GM18858 (cell line): ENCODE data around the gene NKRF.

Experiments
- ATAC-seq: cut with Tn5 transposase; IDR thresholded peaks from one replicate; pipeline ENCODE4 v1.9.1; 2021; ENCODE audit not compliant: unreplicated experiment

Gene NKRF

DNA sequence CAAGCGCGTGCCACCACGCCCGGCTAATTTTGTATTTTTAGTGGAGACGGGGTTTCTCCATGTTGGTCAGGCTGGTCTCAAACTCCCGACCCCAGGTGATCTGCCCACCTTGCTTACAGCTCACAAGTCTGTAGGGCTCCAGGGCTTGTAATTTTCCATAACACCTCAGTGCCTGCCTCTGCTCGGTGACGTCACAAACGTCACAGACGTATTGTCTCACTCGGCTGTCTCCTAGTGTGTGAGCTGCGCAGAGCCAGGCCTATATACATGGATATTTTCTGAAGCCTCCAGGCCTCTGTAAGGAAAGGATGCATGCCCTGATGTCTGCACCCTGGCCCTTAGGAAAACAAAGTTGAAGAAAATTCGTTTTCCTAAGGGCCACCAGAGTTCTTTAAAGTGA, 8.6 kb upstream of the NKRF start:
- ATAC-seq = no peak

DNA sequence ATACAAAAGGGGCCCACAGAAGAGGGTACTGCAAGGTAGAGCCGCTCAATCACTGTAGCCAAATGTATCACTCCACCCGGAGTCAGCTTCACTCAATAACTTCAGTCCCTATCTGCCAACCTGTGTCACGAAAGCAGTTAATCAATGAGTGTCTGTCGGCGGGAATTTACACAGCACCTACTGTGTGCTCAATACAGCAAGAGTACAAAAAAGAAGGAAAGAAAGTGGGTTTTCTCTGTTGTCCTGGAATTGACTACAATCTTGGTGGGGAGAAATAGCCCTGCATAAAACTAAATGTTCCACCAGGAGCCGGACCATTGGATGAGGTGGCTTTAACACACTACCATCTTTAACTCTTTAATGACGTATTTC, 780 bp upstream of the NKRF start:
- no peak for ATAC-seq

DNA sequence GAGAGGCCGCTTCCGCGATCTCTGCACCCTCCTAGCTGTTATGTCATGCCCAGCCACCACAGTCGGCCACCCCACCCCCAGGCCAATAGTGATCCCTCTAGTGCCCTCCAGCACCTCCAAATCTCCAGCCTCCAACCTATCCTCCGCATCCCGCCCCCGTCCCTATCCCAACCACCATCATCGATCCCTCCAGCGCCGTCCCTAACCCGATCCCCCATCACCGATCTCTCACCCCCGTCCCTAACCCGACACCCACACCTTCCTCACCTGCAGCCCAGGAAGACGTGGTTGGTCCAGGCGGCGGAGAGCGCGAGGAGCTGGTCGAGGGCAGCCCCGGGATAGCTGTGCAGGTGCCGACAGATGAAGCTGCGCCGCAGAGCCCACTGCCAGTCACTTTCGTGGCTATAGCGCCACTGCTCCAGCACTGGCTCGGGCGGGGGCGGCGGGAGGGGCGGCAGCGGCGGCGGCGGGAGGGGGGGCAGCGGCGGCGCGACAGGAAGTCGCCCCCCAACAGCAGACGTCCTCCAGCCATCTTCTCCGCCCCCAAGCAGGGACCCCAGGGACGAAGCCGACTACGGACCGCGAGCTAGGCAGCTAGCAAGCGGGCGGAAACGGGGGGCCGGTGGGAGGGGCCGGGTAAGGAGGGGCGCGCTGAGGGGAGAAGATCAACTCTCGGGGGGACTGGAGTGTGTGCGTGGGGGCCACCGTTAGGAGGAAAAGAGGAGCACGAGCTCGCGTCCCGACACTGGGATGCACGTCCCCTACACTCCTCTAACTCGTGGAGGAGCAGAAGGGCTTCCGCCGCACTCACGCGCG, 552 bp downstream of the NKRF start:
- no peak for ATAC-seq

DNA sequence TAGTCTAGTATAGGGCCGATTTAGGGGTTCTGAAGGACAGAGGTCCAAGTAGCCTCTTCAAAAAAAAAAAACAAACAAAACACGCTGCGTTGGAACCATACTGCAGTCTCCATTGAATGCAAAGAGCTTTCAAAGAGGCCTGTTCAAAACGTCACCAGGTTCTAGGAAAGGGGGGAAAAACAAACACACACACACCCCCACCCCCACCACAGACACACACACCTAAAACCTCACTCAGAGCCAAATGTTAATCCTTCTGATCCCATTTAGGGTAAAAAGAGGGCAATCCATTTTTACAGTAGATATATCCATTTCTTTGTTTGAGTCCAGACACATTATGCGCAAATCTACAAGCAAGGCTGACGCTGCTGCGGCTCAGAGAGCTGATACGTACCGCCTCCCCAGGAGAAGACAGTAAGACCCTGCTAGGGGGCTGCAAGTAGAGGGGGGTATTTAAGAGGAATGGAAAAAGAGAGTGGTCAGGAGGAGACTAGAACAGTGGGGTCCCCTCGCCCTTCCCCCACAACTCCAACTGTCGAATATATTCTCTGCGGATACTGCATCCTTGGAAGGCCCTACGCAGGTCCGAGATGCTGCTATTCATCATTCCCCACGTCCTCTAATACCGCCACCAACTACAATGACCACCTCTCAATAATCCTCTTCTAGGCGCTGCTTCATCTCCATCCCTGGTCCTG, 1.3 kb downstream of the NKRF start:
- ATAC-seq = no peak

DNA sequence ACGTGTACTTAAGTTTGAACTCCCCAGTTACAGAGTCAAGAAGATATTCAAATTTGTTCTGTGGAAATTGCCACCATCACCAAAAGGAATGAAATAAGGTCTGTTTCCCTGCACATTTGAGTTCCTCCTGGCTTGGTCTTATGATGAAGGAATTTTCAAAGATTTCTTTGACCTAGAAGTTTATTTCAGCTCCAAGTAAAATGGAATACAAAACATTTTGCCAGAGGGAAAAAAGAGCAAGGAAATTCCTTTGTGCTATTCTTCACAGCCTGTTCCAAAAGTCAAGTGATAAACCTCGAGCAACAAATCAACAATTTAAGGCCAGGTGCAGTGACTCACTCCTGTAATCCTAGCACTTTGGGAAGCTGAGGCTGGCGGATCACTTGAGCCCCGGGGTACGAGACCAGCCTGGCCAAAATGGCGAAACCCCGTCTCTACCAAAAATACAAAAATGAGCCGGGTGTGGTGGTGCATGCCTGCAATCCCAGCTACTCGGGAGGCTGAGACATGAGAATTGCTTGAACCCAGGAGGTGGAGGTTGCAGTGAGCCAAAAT, 3.4 kb downstream of the NKRF start:
- ATAC-seq = no peak

DNA sequence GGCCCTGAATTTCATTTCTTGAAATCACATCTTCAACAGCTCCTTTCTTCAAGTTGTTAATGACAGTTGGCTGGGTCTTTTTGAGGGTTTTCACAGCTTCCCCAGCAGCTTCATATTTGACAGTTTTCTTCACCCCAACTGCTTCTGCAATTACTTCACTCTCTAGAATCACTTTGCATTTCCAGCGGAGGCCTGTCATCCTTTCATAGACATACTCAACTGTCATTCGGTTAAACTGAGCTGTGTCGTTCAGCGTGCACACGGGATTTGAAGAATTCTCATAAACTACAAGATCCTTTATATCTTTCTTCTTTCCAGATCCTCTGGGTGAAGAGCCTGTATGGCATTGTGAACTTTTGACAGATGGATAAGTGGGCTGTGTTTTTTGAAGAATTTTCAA, 16.4 kb downstream of the NKRF start:
- ATAC-seq = no peak

DNA sequence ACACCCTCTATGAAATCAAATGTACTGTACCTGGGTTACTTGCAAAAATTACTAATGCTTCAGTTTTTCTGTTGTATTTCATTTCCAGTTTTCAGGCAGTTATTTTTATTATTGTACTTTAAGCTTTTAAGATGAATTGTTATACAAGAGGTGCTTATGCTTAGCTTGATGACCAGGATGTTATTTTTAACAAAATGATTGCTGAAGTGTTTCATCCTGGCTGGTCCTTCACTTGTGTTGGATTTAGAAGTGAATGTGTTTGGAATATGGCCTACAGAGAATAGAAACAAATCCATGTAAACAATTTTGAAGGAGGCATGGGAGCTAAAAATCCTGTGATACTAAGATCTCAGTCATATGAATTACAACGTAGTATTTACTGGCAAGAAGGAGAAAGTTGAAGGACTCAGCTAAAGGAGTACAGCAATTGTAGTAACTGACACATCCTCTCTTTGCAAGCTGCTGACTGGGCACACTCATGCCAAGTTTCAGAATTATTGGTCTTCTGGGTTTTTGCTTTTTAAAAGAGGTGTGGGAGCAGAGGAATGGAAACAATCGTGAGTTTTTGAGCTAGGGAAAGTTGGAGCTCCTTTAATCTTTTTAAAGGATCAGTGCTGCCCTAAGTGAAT, 22.7 kb downstream of the NKRF start:
- ATAC-seq = no peak

DNA sequence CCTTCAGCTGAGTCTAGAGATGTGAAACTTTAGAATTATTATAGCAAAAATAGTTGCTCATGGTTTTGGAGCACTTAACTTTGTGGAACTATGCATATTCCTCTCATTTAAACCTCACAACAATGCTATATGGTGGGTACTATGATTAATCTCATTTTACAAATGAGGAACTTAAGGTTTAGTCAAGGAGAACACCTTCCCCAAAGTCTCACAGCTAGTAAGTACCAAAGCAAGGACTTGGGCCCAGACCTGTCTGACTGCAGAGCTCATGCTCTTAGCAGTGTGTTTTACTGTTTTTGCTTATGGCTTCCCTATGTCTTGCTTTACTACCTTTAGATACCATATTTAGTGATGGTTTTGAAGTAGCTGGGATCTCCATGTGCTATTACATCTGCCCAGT, 26.8 kb downstream of the NKRF start:
- peak; percentile 50 for ATAC-seq

DNA sequence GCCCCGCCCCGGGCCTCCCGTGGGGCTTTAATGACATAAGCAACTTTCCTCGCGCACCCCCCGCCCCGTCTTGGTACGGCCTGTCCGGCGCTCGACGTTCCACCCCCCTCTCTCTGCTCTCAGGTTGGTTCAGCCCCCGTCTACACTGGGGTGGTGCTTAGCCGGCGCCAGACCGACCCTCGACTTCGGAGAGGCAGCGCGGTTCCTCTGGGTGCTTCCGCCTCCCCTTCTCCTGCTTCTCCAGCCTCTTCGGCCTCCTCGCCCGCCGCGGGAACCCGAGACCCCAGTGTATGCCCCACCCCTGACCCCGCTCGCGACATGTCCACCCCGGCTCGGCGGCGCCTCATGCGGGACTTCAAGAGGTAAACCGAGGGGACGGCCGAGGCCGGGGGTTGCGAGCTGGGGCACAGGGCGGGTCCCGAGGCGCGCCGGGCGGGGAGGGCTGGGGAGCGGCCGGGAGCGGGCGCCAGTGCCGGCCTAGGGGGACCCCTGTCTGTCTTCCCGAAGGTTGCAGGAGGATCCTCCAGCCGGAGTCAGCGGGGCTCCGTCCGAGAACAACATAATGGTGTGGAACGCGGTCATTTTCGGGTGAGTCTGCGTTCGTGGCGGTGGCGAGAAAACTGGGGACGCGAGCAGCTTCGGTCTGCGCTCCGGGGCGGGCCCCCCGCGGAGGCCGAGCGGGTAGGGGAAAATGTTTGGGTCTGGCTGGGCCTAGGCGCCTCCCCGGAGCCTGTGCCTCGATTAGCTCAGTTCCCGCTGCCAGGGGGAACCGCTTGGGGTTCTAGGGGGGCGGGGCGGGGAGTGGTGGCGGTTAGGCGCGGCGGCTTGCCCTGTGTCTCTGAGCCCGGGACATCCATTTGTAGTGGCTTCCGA, 31.6 kb downstream of the NKRF start, which contains the start of gene UBE2A:
Gene UBE2A (plus strand): TSS at position 170 of the 873 bp plus-strand sequence. CDS start 149 bp downstream, at position 319.
- ATAC-seq = peak; percentile 52

DNA sequence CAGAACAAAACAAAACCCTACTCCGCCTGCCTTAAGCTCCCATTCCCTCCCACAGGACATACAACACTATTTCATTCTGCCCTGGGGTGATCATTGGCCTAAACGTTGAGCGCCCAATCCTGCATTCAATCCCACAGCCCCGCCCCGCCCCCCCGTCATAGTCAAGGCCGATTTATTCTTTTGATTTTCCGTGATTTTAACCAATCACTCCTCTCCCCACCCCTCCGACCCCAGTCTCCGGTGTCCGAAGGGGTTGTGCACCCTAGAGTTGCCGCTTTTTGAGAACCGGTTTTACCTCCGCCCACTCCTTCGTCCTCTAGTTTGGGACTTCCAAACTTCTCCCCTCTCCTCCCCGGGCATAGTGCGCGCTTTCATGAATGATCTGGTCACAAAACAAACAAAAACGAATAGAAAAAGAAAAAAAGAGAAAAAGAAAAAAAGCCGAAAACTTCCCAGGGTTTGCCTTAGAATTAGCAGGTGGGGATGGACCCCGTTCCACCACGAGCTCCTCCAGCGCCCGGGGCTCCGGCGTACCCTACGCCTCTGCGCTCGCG, 32.3 kb downstream of the NKRF start:
- ATAC-seq = peak; percentile 52

DNA sequence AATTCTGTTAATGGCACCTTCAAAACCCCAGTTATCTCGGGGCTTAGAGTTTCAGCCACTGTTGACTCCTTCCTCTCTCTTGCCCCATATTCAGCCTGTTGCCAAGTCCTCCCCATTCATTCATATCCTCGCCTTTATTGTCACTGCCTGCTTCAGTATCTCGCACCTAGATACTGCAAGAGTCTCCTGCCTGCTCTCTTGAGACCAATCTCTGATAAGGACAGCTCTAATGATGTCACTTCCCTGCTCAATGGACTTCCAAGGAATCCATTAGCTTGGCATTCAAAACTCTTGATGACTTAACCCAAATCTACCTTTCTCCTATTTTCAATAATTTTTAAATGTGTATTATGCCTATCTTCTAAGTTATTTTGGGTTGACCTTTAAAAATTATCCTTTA, 33.0 kb downstream of the NKRF start:
- ATAC-seq = no peak

DNA sequence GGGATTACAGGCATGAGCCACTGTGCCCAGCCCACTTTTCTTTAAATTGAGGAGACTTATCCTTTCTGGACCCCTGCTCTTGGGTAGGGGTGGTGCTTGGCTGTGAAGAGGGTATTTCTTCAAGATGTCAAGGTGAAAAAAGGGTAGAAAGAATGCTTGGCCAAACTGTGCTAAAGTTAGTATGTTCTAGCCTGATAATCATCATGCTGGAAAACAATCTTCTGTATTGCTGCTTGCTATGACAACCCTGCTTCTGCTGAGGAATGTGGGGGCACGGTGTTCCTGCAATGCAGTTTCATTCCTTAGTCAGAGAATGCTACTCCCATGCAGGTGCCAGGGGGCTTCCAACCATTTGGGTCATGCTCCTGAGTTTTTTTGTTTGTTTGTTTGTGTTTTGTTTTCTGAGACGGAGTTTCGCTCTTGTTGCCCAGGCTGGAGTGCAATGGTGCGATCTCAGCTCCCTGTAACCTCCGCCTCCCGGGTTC, 35.8 kb downstream of the NKRF start:
- no peak for ATAC-seq

DNA sequence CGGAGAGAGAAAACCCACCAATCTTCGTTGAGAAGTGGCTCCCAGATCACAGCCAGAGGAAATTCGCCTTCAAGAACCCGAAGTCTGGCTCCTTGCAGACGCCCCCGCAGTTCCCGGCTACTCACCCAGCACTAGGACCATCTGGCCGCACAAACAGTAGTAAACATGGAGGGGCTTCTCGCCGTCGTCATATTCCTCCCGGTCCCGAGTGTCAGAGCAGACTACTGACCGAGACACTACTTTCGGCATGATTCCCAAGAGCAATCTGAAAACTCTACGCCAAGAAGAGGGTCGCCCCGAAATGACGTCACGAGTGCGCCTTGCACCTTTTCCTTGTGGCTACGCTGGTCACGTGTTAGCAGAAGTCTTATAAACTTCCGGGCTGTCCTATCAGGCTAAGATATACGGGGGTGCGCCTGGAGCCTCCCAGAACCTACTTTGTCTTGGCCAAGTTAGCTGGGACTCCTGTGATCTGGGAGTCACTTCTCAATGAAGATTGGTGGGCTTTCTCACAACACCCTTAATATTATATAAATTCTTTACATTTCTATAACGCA, 41.0 kb downstream of the NKRF start, which contains the start of gene STEEP1:
Gene STEEP1 (minus strand): TSS at position 303 of the 557 bp plus-strand sequence. CDS start 54 bp downstream, at position 249.
- ATAC-seq = peak; percentile 87

DNA sequence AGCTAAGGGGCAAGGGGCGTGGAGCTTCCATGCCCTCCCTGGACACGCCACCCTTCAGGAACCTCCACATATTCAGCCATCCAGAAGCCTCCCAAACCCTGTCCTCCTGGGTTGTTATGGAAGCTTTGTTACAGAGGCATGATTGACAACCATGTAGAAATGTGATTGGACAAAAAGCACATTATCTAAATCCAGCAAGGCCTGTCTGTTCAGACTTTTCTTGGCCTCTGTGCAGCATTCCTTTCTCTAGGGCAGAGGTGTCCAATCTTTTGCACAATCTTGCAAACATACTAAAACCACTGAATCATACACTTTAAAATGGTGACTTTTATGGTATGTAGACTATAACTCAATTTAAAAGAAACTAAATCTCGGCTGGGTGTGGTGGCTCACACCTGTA, 53.7 kb downstream of the NKRF start:
- ATAC-seq = no peak

DNA sequence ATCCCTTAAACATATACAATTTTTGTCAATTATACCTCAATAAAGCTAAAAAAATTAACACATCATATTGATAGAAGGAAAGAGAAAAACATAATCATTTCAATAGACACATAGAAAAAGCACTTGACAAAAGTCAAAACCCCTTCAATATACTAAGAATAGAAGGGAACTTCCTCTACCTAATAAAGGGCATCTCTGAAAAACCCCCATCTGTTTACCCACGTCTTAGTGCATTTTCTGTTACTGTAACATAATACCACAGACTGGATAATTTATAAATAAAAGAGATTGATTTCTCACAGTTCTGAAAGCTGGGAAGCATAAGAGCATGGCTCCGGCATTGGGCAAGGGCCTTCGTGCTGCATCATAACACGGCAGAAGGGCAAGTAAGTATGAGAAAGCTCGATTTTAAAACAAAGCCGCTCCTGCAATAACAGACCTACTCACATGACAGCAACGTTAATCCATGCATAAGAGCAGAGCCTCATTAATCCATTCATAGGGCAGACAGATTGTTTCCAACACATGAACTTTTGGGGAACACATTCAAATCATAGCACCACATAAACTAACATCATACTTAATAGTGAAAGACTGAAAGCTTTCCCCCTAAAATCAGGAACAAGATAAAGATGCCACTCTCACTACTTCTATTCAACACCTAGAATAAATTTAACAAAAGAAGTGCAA, 56.8 kb downstream of the NKRF start:
- no peak for ATAC-seq

DNA sequence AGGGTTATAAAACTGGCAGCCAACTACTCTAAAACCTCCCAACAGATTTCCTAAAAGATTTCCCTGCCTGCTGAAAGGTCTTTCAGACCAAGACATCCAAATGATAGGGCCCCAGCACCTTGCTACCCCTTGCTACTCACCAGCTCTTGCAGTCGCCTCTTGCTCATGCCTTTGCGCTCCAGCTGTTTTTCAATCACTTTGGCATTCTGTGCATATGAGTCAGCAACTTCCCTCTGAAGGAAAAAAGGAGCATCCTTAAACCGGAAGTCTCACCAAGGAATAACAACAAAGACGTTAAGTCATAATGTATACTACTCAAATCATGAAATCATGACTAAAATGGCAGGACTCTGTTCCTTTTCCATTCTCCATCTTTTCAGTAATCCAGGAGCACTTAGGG, 65.0 kb downstream of the NKRF start:
- no peak for ATAC-seq

DNA sequence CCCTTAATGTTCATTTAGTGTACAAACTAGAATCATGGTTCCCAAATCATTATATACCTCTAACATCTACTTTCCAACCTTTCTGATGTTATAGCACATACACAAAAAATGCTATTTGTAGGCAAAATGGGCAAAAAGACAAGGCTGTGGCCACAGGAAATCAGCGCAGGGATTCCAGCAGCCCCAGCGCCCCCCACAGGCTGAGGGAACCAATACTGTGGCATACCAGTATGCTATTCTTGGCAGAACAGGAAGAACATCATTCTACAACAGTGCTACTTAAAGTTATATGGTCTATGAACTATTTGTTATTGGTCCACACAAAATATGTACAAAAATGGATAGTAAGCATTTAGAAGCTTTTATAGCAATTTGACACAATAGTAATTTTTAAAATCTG, 66.4 kb downstream of the NKRF start:
- no peak for ATAC-seq
